BE2C (cell line): ENCODE data around the gene KAZALD1.

ENCODE experiments used
- DNase-seq: peaks from one replicate; pipeline ENCODE4 v3.0.0-alpha.2; 2020
- H3K27me3 ChIP-seq: fragments of 250-450 bp; sonication (Bioruptor Pico); 2 replicates; pipeline ENCODE4 v1.5.1; 2020; ENCODE audit warnings: mild to moderate bottlenecking
- H3K36me3 ChIP-seq: fragments of 250-450 bp; sonication (Bioruptor Pico); 2 replicates; pipeline ENCODE4 v1.5.1; 2020; ENCODE audit warnings: mild to moderate bottlenecking
- H3K4me1 ChIP-seq: fragments of 250-450 bp; sonication (Bioruptor Pico); 2 replicates; pipeline ENCODE4 v1.5.1; 2020
- H3K4me3 ChIP-seq: 2 replicates; pipeline ENCODE4 v1.5.1; 2011; ENCODE audit warnings: low read depth, low read length
- H3K9me3 ChIP-seq: fragments of 250-450 bp; sonication (Bioruptor Pico); 2 replicates; pipeline ENCODE4 v1.5.1; 2020
- TF ChIP-seq, protein P1 (sequence below): IDR thresholded peaks from 2 replicates; pipeline ENCODE4 v1.5.1; 2012; ENCODE audit warnings: mild to moderate bottlenecking, low read depth, low read length

Gene KAZALD1

DNA sequence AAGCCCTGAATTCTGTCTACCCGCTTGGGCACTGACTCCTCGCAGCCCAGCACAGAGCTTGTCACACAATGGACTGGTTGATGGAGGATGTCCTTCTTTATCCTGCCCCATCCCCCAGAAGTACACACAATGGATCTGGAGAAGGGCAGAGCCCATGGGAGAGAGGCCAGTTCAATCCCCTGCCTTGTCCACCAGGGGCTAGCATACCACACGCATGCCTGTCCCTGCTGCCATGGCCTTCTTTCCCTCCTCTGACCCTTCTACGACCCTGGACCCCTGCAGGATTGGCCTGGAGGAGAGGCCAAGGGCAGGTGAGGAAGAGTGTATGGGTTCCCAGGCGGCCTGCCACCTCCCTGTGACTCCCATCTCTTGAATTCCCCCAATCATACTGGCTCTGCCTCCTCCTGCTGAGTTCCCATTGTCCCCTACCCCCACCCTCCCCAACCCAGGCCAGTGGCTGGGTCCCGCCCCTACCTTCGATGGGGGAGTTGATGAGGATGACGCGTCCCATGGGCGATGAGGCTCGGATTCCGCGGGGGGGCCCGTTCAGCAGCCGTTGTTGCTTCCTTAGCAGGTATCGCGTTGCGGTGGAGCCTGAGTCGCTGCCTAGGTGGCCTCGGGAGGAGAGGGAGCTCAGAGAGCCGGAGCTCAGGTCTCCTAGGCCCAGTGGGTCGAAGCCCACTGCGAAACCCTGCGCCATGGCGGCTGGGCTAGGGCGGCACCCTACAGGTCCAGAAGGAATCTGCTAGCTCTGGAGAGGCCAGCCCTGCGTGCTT lies 32.1 kb upstream of the KAZALD1 start:
- no peak for DNase-seq
- Histone ChIP-seq H3K4me3 (no peak overlapping the region), H3K27me3 (no peaks in the 10 kb centered on the region)

DNA sequence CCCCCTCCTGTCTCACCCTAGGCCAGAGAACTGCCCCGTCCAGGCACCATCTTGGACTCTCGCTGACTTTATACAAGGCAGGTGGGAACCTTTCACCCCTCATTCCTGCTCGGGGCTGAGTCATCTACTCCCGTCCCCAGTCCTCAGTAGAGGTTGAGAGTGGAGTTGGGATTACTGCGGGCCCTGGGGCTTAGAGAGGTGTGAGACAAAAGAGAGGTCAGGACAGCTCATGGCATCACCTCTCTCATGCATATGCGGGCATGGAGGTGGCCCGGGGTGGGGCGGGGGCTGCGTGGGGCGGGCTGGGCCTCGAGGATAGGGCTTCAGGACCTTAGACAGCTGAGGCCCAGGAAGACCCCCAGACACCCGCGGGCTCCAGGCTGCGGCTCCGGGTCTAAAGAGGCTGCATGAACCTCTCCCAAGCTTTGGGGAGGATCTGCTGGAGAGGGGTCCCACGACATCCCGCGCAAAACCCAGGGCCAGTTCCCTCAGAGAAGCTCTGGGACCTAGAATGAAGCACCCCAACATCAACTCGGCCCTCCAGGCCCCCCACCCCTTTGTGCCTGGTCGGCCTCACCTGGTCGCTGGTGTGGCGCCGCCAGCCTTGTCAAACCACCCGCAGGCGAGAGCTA lies 31.2 kb upstream of the KAZALD1 start:
- Histone ChIP-seq H3K4me3 (peak overlapping the region; percentile 80), H3K4me1 (peaks cover 22% of the 10 kb centered on the region), H3K9me3 (no peaks in the 10 kb centered on the region), H3K36me3 (no peaks in the 10 kb centered on the region), H3K27me3 (no peaks in the 10 kb centered on the region)
- TF ChIP-seq, protein P1, sequence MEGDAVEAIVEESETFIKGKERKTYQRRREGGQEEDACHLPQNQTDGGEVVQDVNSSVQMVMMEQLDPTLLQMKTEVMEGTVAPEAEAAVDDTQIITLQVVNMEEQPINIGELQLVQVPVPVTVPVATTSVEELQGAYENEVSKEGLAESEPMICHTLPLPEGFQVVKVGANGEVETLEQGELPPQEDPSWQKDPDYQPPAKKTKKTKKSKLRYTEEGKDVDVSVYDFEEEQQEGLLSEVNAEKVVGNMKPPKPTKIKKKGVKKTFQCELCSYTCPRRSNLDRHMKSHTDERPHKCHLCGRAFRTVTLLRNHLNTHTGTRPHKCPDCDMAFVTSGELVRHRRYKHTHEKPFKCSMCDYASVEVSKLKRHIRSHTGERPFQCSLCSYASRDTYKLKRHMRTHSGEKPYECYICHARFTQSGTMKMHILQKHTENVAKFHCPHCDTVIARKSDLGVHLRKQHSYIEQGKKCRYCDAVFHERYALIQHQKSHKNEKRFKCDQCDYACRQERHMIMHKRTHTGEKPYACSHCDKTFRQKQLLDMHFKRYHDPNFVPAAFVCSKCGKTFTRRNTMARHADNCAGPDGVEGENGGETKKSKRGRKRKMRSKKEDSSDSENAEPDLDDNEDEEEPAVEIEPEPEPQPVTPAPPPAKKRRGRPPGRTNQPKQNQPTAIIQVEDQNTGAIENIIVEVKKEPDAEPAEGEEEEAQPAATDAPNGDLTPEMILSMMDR = no peak
- DNase-seq = no peak

More for the DNA sequence above, 32.1 kb upstream of the KAZALD1 start:
- no peaks in the 10 kb centered on the region for H3K9me3 ChIP-seq
- TF ChIP-seq, protein P1 = peak; percentile 18; the same call in 1 of the 2 replicates
- H3K4me1 ChIP-seq = peaks cover 22% of the 10 kb centered on the region
- no peaks in the 10 kb centered on the region for H3K36me3 ChIP-seq

DNA sequence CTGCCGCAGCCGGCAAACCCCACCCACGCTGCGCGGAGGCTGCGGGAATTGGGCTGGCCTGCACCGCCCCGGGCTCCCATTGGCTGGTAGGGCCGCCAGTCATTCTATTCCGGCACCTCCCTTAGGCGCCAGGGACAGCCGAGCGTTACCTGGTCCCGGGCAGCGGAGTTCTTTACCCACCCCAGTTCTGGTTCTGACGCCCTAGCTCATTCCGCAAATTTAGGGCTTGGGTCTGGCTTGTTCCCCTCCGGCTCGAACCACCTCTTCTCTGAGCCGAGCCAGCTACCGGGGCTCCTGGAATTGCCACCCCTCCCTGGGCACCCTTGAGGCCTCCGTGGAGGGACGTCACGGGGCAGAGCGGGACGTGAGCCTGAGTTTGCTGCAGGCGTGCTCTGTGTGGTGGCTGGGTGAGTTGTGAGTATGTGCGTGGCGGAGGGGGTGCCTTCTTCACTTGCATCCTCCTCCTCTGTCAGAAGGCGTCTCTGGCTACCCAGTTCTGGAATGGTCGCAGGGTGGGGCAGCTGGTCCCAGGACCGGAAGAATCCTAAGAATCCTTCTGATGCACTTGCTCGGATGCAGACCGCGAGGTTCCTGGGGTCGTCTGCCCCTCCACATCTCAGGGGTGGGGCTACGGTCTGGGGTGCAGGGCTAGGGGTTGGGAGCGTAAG lies 30.5 kb upstream of the KAZALD1 start, which contains the start of the genes PDZD7 and SFXN3:
Gene PDZD7 (minus strand): TSS at position 2 of the 668 bp plus-strand sequence. CDS start 910 bp downstream, outside the sequence.
Gene SFXN3 (plus strand): TSS at position 107 of the 668 bp plus-strand sequence. CDS start 3,461 bp downstream, outside the sequence.
- no peaks in the 10 kb centered on the region for H3K27me3 ChIP-seq
- H3K36me3 ChIP-seq = no peaks in the 10 kb centered on the region
- peak within 1 kb of the TSS; percentile 80 for H3K4me3 ChIP-seq
- TF ChIP-seq, protein P1 = no peak
- peaks cover 22% of the 10 kb centered on the region for H3K4me1 ChIP-seq
- DNase-seq = peak; percentile 95
- no peaks in the 10 kb centered on the region for H3K9me3 ChIP-seq

DNA sequence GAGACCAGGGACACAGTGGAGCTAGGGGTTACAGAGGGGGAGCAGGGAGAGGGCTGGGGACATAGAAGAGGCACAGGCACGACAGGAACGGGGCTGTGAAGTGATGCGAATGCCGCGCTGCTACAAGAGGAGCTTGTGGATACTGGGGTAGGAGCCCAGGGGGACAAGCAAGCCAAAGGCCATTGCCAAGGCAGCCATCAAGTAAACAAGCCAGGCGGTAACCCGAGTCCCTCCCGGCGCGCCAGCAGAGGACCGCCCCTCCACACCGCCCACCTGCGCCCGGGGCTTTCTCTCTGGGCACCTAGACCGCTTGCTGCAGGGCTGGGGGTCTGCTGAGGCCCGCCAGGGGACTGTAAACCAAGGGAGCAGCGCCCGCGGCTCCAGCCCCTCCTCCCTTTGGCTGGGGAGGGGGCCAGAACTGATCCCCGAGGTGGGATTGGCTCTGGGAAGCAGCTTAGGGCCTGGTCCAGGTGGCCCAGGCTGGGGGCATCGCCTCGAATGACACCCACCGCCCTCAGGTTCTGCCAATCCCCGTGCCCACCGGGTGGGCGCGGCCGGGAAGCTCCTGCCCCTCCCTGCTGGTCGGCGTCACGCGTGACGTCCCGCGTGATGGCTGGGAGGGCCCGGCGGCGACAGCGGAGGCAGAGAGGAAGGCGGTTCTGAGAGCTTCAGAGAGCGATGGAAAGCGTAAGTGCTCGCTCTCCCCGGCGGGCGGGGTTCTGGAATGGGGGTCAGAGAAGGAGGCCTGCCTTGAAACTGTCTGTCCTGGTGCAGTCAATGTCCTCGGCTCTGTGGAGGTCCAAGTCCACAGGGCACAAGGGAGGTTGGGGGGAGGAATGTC lies 29.8 kb upstream of the KAZALD1 start:
- peak; percentile 64 for DNase-seq
- peaks cover 19% of the 10 kb centered on the region for H3K4me1 ChIP-seq
- H3K27me3 ChIP-seq = no peaks in the 10 kb centered on the region
- no peaks in the 10 kb centered on the region for H3K9me3 ChIP-seq
- TF ChIP-seq, protein P1 = no peak
- peak overlapping the region; percentile 80 for H3K4me3 ChIP-seq
- no peaks in the 10 kb centered on the region for H3K36me3 ChIP-seq

DNA sequence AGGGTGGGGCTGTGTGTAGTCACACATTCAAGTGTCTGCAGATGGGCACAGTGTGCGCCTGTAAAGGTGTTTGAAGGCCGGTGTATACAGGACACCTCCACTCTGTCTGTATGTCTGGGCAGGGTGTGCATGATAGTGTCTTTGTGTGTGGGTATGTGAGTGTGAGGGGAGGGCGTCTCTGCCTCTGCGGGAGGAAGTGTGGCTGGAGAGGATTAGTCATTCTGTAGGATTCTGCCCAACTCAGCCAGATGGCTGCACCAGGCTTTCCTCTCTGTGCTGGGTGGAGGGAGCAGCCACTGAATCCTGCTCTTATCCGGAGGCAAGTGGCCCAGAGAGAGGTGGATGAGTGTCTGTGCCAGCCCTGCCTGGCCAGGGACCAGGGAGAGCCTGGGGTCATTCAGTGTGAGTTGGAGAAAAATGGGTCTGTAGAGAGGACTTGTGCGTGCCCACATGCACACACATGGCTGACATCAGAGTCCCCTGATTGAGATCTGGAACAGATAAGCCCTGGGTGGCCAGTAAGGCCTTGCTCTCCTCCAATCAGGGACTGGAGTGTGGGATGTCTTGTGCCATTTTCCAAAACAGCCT lies 29.1 kb upstream of the KAZALD1 start:
- peaks cover 19% of the 10 kb centered on the region for H3K4me1 ChIP-seq
- H3K36me3 ChIP-seq = no peaks in the 10 kb centered on the region
- peak; percentile 84 for DNase-seq
- H3K9me3 ChIP-seq = no peaks in the 10 kb centered on the region
- TF ChIP-seq, protein P1 = no peak
- H3K4me3 ChIP-seq = peak overlapping the region; percentile 80
- no peaks in the 10 kb centered on the region for H3K27me3 ChIP-seq
